GM13976 (cell line): ENCODE measurements around the gene TIMP2.

ENCODE experiments used
- DNase-seq: peaks from one replicate; pipeline ENCODE4 v3.0.0; 2012; ENCODE audit warnings: low spot score
- in situ Hi-C: fragments of 300-500 bp; cut with MboI; formaldehyde crosslinking; loops from one replicate; pipeline ENCODE4 v1.12.0; 2022; ENCODE audit warnings: low sequenced_read_pairs, mixed read lengths, inconsistent platforms; ENCODE audit not compliant: unreplicated experiment
- TF ChIP-seq, protein P1 (sequence below): IDR thresholded peaks from 2 replicates; pipeline ENCODE4 v1.5.1; 2012; ENCODE audit warnings: borderline replicate concordance, mild to moderate bottlenecking; ENCODE audit not compliant: insufficient read depth; ENCODE audit errors: extremely low read depth, missing control alignments, control extremely low read depth

TIMP2 gene

DNA sequence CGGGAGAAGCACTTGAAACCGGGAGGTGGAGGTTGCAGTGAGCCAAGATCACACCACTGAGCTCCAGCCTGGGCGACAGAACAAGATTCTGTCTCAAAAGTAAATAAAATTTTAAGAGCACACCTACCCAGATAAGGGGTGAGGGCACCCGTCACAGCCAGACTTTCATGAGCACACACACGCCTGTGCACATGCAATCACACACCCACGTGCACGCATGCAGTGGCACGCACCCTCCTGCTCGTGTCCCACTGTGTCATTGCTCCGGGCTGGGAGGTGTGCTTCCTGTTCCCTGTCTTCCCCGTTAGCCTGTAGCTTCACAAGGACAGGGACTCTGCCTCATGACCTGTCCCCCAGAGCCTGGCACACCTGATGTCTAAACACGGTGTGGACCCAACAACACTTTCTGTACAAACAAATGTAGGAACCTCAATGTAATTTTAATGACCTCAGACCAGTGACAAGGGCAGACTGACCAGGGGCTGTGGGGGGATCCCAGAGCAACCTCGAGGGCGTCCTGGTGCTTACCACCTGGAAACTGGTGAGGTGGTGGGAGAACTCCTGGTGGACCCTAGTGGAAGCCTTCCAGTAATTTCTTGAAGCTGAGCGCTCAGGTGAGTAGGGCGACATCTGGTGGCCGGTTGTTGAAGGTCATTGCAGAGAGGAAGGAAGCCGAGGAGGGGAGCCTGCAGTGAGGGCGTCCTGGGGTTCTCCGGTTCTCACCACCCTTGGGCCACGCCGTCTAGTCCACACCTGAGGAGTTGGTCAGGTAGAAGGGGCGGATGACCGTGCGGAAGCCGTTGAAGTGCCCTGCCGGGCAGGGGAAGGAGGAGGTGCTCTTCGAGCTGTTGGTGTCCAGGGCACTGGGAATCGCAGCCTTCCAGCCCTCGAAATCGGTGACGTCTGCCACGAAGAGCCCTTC is 45.9 kb upstream of the TIMP2 start:
- in situ Hi-C loops = no loop called here
- DNase-seq = peak; percentile 89
- TF ChIP-seq, protein P1, sequence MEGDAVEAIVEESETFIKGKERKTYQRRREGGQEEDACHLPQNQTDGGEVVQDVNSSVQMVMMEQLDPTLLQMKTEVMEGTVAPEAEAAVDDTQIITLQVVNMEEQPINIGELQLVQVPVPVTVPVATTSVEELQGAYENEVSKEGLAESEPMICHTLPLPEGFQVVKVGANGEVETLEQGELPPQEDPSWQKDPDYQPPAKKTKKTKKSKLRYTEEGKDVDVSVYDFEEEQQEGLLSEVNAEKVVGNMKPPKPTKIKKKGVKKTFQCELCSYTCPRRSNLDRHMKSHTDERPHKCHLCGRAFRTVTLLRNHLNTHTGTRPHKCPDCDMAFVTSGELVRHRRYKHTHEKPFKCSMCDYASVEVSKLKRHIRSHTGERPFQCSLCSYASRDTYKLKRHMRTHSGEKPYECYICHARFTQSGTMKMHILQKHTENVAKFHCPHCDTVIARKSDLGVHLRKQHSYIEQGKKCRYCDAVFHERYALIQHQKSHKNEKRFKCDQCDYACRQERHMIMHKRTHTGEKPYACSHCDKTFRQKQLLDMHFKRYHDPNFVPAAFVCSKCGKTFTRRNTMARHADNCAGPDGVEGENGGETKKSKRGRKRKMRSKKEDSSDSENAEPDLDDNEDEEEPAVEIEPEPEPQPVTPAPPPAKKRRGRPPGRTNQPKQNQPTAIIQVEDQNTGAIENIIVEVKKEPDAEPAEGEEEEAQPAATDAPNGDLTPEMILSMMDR = peak; percentile 83

DNA sequence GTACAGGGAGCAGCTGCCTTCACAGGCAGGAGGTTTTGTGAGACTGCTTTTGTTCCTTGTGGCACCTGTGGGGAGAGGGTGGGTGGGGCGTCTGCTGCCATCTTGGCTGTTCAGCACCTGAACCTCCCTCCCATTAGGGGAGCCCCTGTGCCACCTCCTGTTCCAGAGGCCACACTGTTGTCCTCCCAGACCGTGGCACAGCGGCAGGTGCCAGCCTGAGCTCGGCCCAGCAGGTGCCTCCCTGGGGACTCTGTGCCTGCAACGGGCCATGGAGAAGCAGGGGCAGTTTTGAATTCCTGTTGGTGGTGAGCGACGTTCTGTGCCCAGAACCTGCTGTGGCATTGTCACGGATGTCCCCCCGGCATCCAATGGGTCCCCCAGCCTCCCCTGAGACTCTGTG is 44.7 kb upstream of the TIMP2 start:
- TF ChIP-seq, protein P1 = no peak
- in situ Hi-C loops = loop anchor here (10.0 kb wide), 1 partner anchor 105 kb away; no protein-coding TSS in a partner anchor
- DNase-seq = no peak

DNA sequence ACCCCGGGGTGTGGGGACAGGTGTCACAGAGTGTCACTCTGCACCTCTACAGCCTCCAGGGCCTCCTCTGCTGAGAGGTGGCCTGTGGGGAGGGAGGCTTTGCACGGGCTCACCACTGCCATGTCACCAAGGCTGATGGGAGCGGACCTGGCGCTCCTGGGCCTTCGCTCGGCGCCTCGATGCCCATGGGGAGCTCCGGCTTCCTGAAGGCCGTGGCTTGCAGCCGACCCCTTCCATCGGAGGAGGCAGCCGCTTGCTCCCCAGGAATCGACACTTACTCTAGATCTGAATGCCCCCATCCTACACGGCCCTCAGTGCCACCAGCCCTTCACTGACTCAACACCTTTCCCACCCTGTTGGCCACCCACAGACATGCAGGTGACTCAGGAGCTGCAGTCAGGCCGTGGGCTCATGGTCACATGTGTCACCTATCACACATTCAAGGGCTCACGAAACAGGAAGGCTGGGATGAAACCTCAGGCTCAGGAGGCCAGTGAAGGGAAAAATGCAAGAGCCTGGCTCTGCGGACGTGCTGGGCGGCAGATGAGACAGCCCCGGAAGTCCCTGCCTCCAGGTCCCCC is 42.7 kb upstream of the TIMP2 start:
- in situ Hi-C loops = loop anchor here (10.0 kb wide), 1 partner anchor 103 kb away; no protein-coding TSS in a partner anchor
- TF ChIP-seq, protein P1 = no peak
- DNase-seq = no peak

DNA sequence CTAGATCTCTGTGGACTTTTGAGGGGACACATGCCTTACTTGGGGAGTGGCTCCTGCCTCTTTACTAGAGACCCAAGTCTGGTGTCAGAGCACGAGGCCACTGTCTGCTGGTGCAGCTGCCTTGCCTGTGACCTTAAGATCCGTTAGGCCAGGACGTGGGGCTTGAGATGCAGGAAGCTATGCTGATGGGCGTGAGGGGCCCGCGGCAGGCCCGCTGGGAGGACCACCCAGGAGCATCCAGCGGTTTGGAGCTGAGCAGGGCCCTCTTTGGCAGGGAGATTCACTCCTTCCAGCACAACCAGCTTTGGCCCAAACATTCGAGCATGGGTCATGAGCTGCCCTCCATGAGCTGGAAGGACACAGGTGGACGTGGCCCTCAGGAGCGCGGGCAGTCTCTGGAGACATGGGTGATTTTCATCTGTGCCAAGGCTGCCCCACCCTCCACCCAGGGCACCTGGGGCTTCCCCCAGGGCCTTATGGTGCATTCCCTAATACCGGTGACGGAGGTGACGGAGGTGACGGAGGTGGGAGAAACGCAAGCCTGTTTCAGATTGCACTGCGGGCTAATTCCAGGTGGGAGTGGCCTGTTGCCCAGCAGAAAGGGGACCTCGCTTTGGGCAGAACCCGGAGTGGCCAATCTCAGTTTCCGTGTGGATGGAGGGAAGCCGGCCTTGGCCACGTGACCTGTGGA is 41.9 kb upstream of the TIMP2 start:
- TF ChIP-seq, protein P1 = no peak
- in situ Hi-C loops = loop anchor here (10.0 kb wide), 1 partner anchor 102 kb away; no protein-coding TSS in a partner anchor
- no peak for DNase-seq

DNA sequence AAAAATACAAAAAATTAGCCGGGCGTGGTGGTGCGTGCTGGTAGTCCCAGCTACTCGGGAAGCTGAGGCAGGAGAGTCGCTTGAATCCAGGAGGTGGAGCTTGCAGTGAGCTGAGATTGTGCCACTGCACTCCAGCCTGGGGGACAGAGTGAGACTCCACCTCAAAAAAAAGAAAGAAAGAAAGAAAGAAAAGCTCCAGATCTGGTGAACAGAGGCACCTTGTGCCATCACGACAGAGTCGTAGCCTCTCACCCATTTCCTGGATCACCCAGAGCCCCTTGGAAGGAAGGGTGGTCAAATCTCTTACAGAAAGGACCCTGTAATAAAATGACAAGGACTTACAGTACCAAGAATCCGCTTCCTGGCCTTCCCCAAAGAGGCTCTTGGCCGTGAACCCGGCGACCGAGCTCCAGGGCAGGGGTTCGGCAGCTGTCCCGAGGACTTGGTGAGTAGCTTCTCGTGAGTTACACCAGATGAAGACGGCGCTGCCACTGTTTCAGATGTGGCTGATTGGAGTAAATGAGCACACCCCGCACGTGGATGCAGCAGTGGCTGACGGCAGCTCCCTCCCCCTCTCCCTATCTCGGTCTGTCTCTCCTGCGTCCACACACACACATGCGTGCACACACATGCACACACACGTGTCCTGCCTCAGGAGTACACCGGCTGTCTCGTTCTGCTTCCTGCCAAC is 41.1 kb upstream of the TIMP2 start:
- in situ Hi-C loops = loop anchor here (10.0 kb wide), 1 partner anchor 101 kb away; no protein-coding TSS in a partner anchor
- DNase-seq = no peak
- TF ChIP-seq, protein P1 = no peak
